SU-DHL-6 (cell line): ENCODE results near the gene EHD4.

Source experiments
- H2AFZ ChIP-seq: fragments of 200-600 bp; sonication (generic); 2 replicates; pipeline ENCODE4 v1.6.1; 2014; ENCODE audit warnings: low read depth, mild to moderate bottlenecking, moderate library complexity, mixed read lengths, antibody characterized with exemption, low read length; ENCODE audit not compliant: severe bottlenecking
- H3F3A ChIP-seq: fragments of 200-600 bp; shearing (Covaris generic); 2 replicates; pipeline ENCODE4 v1.6.0; 2016; ENCODE audit warnings: antibody characterized with exemption, mild to moderate bottlenecking; ENCODE audit not compliant: insufficient read depth
- H3K27ac ChIP-seq: fragments of 200-600 bp; sonication (generic); 2 replicates; pipeline ENCODE4 v1.5.1; 2016; ENCODE audit warnings: low read depth, mild to moderate bottlenecking, low read length, moderate library complexity, mixed read lengths
- H3K27me3 ChIP-seq: fragments of 200-600 bp; sonication (generic), shearing (Covaris generic); 2 replicates; pipeline ENCODE4 v1.6.0; 2014; ENCODE audit warnings: mild to moderate bottlenecking, low read length
- H3K36me3 ChIP-seq: fragments of 200-600 bp; sonication (generic); 2 replicates; pipeline ENCODE4 v1.6.1; 2014; ENCODE audit warnings: mild to moderate bottlenecking, low read length, mixed read lengths
- H3K4me2 ChIP-seq: fragments of 300-600, 200-600 bp; shearing (Covaris generic), sonication (generic); 2 replicates; pipeline ENCODE4 v1.6.0; 2014; ENCODE audit warnings: low read length, low read depth, mild to moderate bottlenecking; ENCODE audit not compliant: poor library complexity, severe bottlenecking
- H3K4me3 ChIP-seq: fragments of 200-600 bp; sonication (generic); 2 replicates; pipeline ENCODE4 v1.5.1; 2014; ENCODE audit warnings: antibody characterized with exemption, low read length, mild to moderate bottlenecking, mixed read lengths; ENCODE audit not compliant: insufficient read depth, poor library complexity, severe bottlenecking
- H3K79me2 ChIP-seq: fragments of 200-600 bp; sonication (generic); 2 replicates; pipeline ENCODE4 v1.6.1; 2014; ENCODE audit warnings: mild to moderate bottlenecking, low read length, moderate library complexity; ENCODE audit not compliant: insufficient read depth
- H3K9ac ChIP-seq: fragments of 200-600 bp; sonication (generic); 2 replicates; pipeline ENCODE4 v1.7.0; 2014; ENCODE audit warnings: mild to moderate bottlenecking, low read length
- H3K9me2 ChIP-seq: fragments of 200-600 bp; sonication (generic); replicated peaks from 2 replicates; pipeline ENCODE4 v1.6.1; 2014; ENCODE audit warnings: low read length; ENCODE audit not compliant: insufficient read depth
- H3K9me3 ChIP-seq: fragments of 200-600 bp; sonication (generic); 2 replicates; pipeline ENCODE4 v1.6.1; 2014; ENCODE audit warnings: low read length, mixed read lengths; ENCODE audit not compliant: insufficient read depth
- H4K20me1 ChIP-seq: fragments of 200-600 bp; sonication (generic); 2 replicates; pipeline ENCODE4 v1.6.1; 2014; ENCODE audit warnings: low read depth, mild to moderate bottlenecking, antibody characterized with exemption, low read length, moderate library complexity, mixed read lengths
- CTCF ChIP-seq: fragments of 200-600 bp; sonication (generic); IDR thresholded peaks from one replicate; pipeline ENCODE4 v1.5.1; 2017; ENCODE audit warnings: antibody characterized with exemption, mild to moderate bottlenecking, low read length, moderate library complexity; ENCODE audit not compliant: insufficient read depth, poor library complexity, severe bottlenecking
- EZH2phosphoT487 ChIP-seq: fragments of 200-600 bp; sonication (generic), shearing (Covaris generic); conservative IDR thresholded peaks from 2 replicates; pipeline ENCODE4 v1.6.1; 2018; ENCODE audit warnings: mild to moderate bottlenecking, antibody characterized with exemption, low read length, moderate library complexity, mixed read lengths

Gene EHD4

GRCh38 chr15:41937568-41937923, 34.8 kb downstream of the EHD4 start:
- Histone ChIP-seq H3K79me2 (no peaks in the 10 kb centered on the region), H3K4me3 (no peak overlapping the region), H3K9ac (no peak overlapping the region), H2AFZ (no peak overlapping the region), H4K20me1 (no peaks in the 10 kb centered on the region), H3F3A (no peaks in the 10 kb centered on the region), H3K9me3 (no peaks in the 10 kb centered on the region), H3K27ac (no peak overlapping the region), H3K9me2 (no peaks in the 10 kb centered on the region), H3K27me3 (no peaks in the 10 kb centered on the region), H3K36me3 (no peaks in the 10 kb centered on the region), H3K4me2 (no peak overlapping the region)
- TF ChIP-seq CTCF, result no peak
- no peak for TF ChIP-seq EZH2phosphoT487

GRCh38 chr15:41936649-41937567, 35.4 kb downstream of the EHD4 start:
- Histone ChIP-seq H3K9ac (no peak overlapping the region), H3K4me2 (no peak overlapping the region), H3F3A (no peaks in the 10 kb centered on the region), H3K36me3 (no peaks in the 10 kb centered on the region), H3K9me2 (no peaks in the 10 kb centered on the region), H2AFZ (no peak overlapping the region), H3K4me3 (no peak overlapping the region), H3K9me3 (no peaks in the 10 kb centered on the region), H3K27me3 (no peaks in the 10 kb centered on the region), H3K27ac (no peak overlapping the region), H3K79me2 (no peaks in the 10 kb centered on the region), H4K20me1 (no peaks in the 10 kb centered on the region)
- TF ChIP-seq CTCF (no peak), EZH2phosphoT487 (no peak)

- no peak overlapping the region for H3K4me2 ChIP-seq
- no peak overlapping the region for H3K4me3 ChIP-seq
- H3K36me3 ChIP-seq, result no peaks in the 10 kb centered on the region
- H4K20me1 ChIP-seq, result no peaks in the 10 kb centered on the region
- H3K27me3 ChIP-seq, result no peaks in the 10 kb centered on the region
- TF ChIP-seq CTCF, result no peak
- no peak for TF ChIP-seq EZH2phosphoT487
- no peaks in the 10 kb centered on the region for H3K79me2 ChIP-seq
- H3K9me2 ChIP-seq, result no peaks in the 10 kb centered on the region
- no peak overlapping the region for H3K27ac ChIP-seq
- no peaks in the 10 kb centered on the region for H3K9me3 ChIP-seq
- no peak overlapping the region for H2AFZ ChIP-seq
- no peaks in the 10 kb centered on the region for H3F3A ChIP-seq
- no peak overlapping the region for H3K9ac ChIP-seq
Observed at GRCh38 chr15:41936155-41936554, 36.2 kb downstream of the EHD4 start.
